GM12801 (cell line): ENCODE results near the gene TMEM203.

ENCODE experiments used
- TF ChIP-seq, protein P1 (sequence below): IDR thresholded peaks from one replicate; pipeline ENCODE4 v1.5.1; 2011; ENCODE audit warnings: control low read depth; ENCODE audit not compliant: insufficient read length; ENCODE audit errors: extremely low read depth

Gene TMEM203

DNA sequence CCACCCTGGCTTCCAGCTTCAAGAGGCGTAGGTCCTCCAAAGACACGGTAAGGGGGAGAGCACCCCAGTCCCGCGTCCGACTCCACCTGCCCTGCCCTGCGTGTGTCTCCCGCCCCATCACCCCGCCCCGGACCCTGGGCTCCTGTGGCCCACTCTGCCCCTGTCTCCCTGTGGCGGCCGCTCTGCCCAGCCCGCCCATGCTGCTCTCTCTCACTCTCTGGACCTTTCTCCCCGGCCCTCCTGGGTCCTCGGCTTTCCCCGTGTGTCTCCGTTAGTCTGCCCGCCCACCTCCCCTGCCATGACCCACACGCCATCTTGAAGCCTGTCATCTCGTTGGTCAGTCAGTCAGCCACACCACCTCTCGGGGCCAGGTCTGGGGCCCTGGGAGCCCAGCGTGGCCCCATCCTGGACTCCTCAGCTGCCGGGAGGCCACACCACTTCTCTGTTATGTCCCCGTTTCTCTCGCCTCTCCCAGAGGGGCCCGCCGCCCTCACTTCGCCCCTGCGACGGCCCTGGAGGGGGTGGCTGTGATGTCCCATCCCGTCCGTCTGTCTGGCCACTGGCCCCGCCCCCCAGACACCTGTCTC, 40.1 kb downstream of the TMEM203 start:
- TF ChIP-seq, protein P1, sequence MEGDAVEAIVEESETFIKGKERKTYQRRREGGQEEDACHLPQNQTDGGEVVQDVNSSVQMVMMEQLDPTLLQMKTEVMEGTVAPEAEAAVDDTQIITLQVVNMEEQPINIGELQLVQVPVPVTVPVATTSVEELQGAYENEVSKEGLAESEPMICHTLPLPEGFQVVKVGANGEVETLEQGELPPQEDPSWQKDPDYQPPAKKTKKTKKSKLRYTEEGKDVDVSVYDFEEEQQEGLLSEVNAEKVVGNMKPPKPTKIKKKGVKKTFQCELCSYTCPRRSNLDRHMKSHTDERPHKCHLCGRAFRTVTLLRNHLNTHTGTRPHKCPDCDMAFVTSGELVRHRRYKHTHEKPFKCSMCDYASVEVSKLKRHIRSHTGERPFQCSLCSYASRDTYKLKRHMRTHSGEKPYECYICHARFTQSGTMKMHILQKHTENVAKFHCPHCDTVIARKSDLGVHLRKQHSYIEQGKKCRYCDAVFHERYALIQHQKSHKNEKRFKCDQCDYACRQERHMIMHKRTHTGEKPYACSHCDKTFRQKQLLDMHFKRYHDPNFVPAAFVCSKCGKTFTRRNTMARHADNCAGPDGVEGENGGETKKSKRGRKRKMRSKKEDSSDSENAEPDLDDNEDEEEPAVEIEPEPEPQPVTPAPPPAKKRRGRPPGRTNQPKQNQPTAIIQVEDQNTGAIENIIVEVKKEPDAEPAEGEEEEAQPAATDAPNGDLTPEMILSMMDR = no peak

DNA sequence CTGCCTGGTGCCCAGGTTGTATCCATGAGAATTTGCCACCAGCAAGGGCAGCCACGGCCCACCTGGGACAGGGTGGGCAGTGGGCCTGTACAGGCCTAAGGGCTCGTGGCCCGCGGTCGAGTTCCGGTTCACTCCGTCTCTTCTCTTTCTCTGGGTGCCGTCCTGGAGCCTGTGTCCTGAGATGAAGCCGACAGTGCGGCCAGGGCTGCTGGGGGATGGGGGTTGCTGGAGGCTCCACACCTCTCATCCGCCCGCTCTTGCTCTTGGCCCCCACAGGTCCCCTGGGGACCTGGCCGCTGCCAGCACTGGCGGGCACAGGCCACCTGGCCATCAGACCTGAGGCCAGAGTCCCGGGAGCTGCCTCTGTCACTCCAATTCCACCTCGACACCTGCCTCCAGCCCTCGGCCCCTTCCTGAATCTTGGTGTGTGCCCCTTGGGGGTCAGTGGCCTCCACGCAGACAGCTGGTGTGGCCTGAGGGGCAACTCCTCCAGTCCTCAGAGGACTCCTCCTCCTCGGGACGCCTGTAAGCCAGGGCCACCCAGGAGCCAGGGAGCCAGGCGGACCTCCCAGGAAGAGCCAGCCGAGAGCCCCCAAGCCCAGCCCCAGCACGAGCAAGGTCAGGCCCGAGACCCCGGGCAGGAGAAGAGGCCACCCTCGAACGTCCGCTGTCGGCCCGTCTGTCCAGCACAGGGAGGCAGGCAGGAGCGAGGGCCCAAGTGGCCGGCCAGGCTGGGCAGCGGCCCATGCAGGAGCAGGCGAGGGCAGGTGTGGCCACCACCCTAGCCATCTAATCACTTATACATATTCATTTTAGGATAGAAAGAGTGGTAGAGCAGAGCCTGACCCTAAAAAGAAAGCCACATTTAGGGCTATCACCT, 40.8 kb downstream of the TMEM203 start:
- TF ChIP-seq, protein P1 = no peak

DNA sequence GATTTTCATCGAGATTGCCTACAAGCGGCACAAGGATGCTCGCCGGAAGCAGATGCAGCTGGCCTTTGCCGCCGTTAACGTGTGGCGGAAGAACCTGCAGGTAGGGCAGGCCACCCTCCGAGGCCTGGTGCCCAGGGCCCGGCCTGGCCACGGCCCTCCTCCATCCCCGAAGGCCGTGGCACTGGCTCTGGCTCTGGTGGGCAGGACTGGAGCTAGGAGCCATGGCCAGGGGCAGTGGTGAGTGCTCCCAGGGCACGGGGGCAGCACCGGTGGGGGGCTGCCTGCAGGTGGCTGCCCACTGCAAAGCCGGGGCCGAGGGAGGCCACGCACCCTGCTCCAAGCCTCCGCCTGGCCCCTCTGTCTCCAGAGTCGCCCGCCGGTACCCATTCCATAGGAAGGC, 41.6 kb downstream of the TMEM203 start:
- TF ChIP-seq, protein P1 = no peak

DNA sequence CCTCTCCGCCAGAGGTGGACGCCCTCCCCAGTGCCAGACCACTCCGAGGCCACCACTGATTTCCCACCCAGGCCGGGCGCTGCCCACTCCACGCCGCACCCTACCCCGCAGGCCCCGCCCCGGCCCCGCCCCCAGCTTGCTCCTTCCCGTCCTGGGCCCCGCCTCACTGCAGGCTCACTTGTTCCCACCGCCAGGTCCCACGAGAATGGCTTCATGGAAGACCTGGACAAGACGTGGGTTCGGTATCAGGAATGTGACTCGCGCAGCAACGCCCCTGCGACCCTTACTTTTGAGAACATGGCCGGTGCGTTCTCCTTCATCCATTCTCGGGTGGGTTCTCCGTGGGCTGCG, 42.1 kb downstream of the TMEM203 start:
- TF ChIP-seq, protein P1 = no peak

DNA sequence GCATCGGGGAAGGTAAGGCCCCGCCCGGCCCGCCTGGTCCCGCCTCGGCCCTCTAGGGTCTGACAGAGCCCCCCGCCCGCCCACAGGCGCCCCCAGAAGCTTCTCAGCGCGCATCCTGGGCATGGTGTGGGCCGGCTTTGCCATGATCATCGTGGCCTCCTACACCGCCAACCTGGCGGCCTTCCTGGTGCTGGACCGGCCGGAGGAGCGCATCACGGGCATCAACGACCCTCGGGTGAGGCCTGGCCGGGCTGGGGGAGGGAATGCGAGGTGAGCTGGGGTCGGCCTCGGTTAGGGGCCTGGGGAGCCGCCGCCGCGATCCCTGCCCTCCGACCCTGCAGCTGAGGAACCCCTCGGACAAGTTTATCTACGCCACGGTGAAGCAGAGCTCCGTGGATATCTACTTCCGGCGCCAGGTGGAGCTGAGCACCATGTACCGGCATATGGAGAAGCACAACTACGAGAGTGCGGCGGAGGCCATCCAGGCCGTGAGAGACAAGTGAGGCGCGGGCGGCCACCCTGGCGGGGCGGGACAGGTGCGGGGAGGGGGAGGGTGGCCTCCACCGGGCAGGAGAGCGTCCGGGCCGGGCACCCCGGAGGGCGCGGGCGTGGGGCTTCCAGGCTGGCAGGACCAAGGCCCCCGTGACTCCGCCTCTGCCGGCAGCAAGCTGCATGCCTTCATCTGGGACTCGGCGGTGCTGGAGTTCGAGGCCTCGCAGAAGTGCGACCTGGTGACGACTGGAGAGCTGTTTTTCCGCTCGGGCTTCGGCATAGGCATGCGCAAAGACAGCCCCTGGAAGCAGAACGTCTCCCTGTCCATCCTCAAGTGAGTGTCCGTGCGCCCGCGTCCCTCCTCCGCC, 42.7 kb downstream of the TMEM203 start:
- TF ChIP-seq, protein P1 = no peak

DNA sequence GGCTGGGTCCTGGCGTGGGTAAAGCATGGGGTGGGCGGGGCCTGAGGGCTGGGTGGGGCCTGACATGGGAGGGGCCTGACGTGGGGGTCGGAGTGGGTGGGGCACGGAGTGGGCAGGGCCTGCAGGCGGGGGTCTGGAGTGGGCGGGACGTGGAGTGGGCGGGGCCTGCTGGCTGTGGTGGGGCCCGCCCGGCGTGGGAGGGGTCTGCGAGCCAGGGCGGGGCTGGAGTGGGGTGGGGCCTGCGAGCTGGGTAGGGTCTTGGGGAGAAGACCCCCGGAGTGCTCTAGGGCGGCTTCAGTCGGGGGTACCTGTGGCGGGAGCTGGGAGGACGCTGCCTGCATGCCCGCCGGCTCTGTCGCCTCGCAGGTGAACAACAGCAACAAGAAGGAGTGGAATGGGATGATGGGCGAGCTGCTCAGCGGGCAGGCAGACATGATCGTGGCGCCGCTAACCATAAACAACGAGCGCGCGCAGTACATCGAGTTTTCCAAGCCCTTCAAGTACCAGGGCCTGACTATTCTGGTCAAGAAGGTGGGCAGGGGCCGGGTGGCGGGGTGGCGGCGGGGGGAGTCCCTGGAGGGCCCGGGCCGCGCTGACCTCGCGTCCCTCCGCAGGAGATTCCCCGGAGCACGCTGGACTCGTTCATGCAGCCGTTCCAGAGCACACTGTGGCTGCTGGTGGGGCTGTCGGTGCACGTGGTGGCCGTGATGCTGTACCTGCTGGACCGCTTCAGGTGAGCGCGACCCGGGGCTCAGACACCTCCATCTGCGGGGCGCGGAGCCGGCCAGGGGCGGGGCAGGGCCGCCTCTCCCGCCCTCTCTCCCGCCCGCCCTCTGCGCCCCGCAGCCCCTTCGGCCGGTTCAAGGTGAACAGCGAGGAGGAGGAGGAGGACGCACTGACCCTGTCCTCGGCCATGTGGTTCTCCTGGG, 43.6 kb downstream of the TMEM203 start:
- TF ChIP-seq, protein P1 = no peak
